ENCODE results near the gene GSTM5.
"Not testable (repeated sequence)": the region's sequence is repeated elsewhere in the genome, so short reads cannot be mapped to it uniquely, and the experiment has no call there.

- TF ChIP-seq THAP11 (CRISPR knock-in tag; IDR thresholded peaks at IDR 0.05); SALL2 (CRISPR knock-in tag; IDR thresholded peaks at IDR 0.05); BCL3 (CRISPR knock-in tag; IDR thresholded peaks at IDR 0.05); CTCF (CRISPR knock-in tag; IDR thresholded peaks at IDR 0.05); ZBTB34 (CRISPR knock-in tag; IDR thresholded peaks at IDR 0.05); DBP (CRISPR knock-in tag; IDR thresholded peaks at IDR 0.05; ENCODE audit: not compliant biosample characterization); ZNF124 (CRISPR knock-in tag; IDR thresholded peaks at IDR 0.05); ZNF274 (CRISPR knock-in tag; IDR thresholded peaks at IDR 0.05): not testable (repeated sequence)
Measured at GRCh38 chr1:109687109-109687508, 24.9 kb upstream of the GSTM5 start.

All from HepG2 (cell line).